Measurements from ENCODE around the gene EPHA2.

- TF ChIP-seq CTCF (conservative IDR thresholded peaks at IDR 0.05; ENCODE audit: low read depth, low read length) (no peak), EZH2 (IDR thresholded peaks at IDR 0.05; ENCODE audit: borderline replicate concordance, low read depth, low read length, poor library complexity, severe bottlenecking) (no peak)
Measured at GRCh38 chr1:16117936-16118335, 37.9 kb downstream of the EPHA2 start.
